Suprapubic skin (tissue), 3 donors: ENCODE measurements around the gene SLC2A1.

Experiments
- POLR2A ChIP-seq, 2 donors: fragments of 450-650 bp; IDR thresholded peaks; one replicate each; pipeline ENCODE4 v1.6.1; 2017; ENCODE audit warnings: antibody characterized with exemption in 2 of 2, mild to moderate bottlenecking in 2 of 2, moderate library complexity in 2 of 2
- TF ChIP-seq, protein P1 (sequence below), 2 donors: fragments of 200-600 bp in 1 of 2; fragments of 450-650 bp in 1 of 2; sonication (generic) in 1 of 2; IDR thresholded peaks; one replicate each; pipeline ENCODE4 v1.5.1; 2016 to 2019; ENCODE audit warnings: antibody characterized with exemption in 2 of 2, mild to moderate bottlenecking in 1 of 2, moderate library complexity in 1 of 2

DNA sequence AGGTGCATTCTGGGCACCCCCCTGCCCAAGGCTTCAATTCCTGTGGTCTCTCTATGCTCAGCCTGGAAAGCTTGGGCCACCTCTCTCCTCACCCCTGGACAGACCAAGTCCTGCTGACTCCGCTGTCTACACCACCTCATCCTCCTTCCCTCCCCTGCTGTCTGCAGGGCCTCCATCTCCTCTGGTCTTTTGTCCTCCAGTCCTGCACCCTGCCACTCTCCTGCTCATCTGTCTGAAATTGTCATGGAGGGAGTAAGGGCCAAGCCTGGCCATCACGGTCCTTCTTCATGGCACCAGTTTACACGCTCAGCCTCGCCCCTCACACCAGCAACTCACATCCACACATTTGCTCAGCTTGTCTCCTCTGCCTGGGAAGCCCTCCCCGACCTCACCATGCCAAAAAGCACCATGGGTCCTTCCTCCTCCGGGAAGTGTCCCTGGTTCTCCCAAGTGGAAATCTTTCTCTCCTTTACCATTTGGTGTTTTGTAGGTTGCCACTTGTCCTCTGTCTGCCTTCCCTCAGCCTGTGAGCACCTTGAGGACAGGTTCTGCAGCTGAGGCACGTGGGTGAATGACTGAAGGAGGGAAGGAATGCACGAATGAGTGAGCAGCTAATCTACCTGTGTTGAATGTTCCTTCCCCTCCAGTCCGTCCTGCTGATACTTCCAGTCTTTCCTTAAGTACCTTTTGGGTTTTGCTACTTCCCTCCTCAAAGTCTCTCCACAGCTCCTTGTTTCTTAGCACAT is 2.1 kb upstream of the SLC2A1 start:
- TF ChIP-seq, protein P1, sequence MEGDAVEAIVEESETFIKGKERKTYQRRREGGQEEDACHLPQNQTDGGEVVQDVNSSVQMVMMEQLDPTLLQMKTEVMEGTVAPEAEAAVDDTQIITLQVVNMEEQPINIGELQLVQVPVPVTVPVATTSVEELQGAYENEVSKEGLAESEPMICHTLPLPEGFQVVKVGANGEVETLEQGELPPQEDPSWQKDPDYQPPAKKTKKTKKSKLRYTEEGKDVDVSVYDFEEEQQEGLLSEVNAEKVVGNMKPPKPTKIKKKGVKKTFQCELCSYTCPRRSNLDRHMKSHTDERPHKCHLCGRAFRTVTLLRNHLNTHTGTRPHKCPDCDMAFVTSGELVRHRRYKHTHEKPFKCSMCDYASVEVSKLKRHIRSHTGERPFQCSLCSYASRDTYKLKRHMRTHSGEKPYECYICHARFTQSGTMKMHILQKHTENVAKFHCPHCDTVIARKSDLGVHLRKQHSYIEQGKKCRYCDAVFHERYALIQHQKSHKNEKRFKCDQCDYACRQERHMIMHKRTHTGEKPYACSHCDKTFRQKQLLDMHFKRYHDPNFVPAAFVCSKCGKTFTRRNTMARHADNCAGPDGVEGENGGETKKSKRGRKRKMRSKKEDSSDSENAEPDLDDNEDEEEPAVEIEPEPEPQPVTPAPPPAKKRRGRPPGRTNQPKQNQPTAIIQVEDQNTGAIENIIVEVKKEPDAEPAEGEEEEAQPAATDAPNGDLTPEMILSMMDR (IDR thresholded peaks at IDR 0.05) = no peak
- TF ChIP-seq POLR2A (IDR thresholded peaks at IDR 0.05) = no peak
